ENCODE data around the gene CHD2.

The CHD2 gene

DNA sequence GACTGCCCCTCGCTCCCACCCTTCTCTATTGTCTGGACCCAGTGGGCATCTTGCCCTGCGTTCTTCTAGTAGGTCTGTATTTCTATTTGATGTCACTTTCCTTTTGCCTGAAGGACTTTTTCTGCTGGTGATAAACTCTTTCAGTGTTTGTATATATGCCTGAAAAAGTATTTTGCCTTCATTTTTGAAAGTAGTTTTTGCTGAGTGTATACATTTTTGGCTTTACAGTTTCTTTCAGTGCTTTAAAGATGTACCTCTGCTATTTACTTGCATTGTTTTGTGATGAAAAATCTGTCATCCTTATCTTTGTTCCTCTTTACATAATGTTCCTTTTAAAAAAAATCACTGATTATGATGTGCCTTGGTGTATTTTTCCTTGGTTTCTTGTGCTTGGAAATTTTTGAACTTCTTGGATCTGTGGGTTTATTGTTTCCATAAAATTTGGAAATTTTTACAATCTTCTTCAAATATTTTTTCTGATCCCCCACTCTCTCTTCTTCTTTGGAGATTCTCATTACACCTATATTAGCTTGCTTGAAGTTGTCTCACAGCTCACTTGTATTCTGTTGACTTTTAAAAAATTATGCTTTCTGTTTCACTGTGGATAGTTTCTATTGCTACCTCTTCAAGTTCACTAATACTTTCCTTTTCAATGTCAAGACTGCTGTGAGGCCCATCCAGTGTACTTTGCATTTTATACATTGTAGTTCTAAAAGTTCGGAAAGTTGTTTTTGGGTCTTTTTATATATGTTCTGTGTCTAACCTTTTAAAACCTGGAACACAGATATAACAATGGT is 121.0 kb downstream of the CHD2 start:
- no peak overlapping the region for H3K27ac Mint-ChIP-seq
- H3K27me3 Mint-ChIP-seq (ENCODE audit: low read depth): no peaks in the 10 kb centered on the region
- H3K4me1 Mint-ChIP-seq: no peaks in the 10 kb centered on the region
- H3K9me3 Mint-ChIP-seq: no peaks in the 10 kb centered on the region
- no peak overlapping the region for H3K4me3 Mint-ChIP-seq
- H3K36me3 Mint-ChIP-seq (ENCODE audit: low read depth): peaks cover 95% of the 10 kb centered on the region
- TF ChIP-seq, protein P1, sequence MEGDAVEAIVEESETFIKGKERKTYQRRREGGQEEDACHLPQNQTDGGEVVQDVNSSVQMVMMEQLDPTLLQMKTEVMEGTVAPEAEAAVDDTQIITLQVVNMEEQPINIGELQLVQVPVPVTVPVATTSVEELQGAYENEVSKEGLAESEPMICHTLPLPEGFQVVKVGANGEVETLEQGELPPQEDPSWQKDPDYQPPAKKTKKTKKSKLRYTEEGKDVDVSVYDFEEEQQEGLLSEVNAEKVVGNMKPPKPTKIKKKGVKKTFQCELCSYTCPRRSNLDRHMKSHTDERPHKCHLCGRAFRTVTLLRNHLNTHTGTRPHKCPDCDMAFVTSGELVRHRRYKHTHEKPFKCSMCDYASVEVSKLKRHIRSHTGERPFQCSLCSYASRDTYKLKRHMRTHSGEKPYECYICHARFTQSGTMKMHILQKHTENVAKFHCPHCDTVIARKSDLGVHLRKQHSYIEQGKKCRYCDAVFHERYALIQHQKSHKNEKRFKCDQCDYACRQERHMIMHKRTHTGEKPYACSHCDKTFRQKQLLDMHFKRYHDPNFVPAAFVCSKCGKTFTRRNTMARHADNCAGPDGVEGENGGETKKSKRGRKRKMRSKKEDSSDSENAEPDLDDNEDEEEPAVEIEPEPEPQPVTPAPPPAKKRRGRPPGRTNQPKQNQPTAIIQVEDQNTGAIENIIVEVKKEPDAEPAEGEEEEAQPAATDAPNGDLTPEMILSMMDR (IDR thresholded peaks at IDR 0.05; ENCODE audit: unreplicated experiment in 3 of 3): no peak

DNA sequence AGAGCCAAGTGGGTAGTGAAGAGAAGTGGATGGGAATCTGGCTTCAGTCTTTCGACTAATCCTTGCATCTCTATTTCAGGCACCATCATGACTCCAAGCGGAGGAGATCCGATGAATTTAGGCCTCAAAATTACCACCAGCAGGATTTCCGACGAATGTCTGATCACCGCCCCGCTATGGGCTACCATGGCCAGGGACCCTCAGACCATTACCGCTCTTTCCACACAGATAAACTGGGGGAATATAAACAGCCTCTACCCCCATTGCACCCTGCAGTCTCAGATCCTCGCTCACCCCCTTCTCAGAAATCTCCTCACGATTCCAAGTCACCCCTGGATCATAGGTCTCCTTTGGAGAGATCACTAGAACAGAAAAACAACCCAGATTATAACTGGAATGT is 124.2 kb downstream of the CHD2 start:
- no peak overlapping the region for H3K4me3 Mint-ChIP-seq
- H3K4me1 Mint-ChIP-seq: peaks cover 18% of the 10 kb centered on the region
- no peak overlapping the region for H3K27ac Mint-ChIP-seq
- no peaks in the 10 kb centered on the region for H3K27me3 Mint-ChIP-seq (ENCODE audit: low read depth)
- H3K9me3 Mint-ChIP-seq: no peaks in the 10 kb centered on the region
- TF ChIP-seq, protein P1 (IDR thresholded peaks at IDR 0.05; ENCODE audit: unreplicated experiment in 3 of 3): no peak
- peaks cover 85% of the 10 kb centered on the region for H3K36me3 Mint-ChIP-seq (ENCODE audit: low read depth)

- Mint-ChIP-seq H3K27me3 (ENCODE audit: low read depth) (no peaks in the 10 kb centered on the region), H3K4me3 (no peak overlapping the region), H3K9me3 (no peaks in the 10 kb centered on the region), H3K4me1 (peaks cover 25% of the 10 kb centered on the region), H3K36me3 (ENCODE audit: low read depth) (peaks cover 78% of the 10 kb centered on the region), H3K27ac (peak overlapping the region in 1 of 3 experiments; percentile 21)
- TF ChIP-seq, protein P1 (IDR thresholded peaks at IDR 0.05; ENCODE audit: unreplicated experiment in 3 of 3): no peak
These were observed 124.8 kb downstream of the CHD2 start for GRCh38 chr15:93024716-93025624.

- H3K4me1 Mint-ChIP-seq: peaks cover 32% of the 10 kb centered on the region
- TF ChIP-seq, protein P1 (IDR thresholded peaks at IDR 0.05; ENCODE audit: unreplicated experiment in 3 of 3): no peak
- no peak overlapping the region for H3K27ac Mint-ChIP-seq
- H3K27me3 Mint-ChIP-seq (ENCODE audit: low read depth): no peaks in the 10 kb centered on the region
- H3K36me3 Mint-ChIP-seq (ENCODE audit: low read depth): peaks cover 72% of the 10 kb centered on the region
- no peak overlapping the region for H3K4me3 Mint-ChIP-seq
- H3K9me3 Mint-ChIP-seq: no peaks in the 10 kb centered on the region
These were observed 125.5 kb downstream of the CHD2 start for GRCh38 chr15:93025625-93025982.

DNA sequence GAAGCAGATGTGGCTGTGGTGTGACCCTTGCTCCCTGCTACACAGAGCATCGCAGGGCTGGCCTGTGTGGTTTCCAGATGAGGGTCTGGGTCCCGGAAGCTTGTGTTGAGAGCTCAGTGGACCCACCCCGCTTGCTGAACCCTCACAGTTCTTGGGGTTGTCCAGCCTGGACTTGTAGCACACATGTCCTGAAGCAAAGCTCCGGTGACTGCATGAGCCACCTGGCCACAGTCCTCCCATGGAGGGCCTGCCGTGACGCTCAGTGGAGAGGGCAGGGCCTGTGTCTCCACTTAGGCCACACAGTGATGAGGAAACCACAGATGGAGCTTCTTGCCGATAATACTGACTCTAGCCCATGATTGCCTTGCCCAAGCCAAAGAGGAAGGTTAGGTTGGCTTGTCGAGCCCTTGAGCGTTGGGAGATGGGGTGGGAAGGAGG is 126.3 kb downstream of the CHD2 start:
- peaks cover 33% of the 10 kb centered on the region for H3K4me1 Mint-ChIP-seq
- H3K36me3 Mint-ChIP-seq (ENCODE audit: low read depth): peaks cover 64% of the 10 kb centered on the region
- no peaks in the 10 kb centered on the region for H3K9me3 Mint-ChIP-seq
- TF ChIP-seq, protein P1 (IDR thresholded peaks at IDR 0.05; ENCODE audit: unreplicated experiment in 3 of 3): no peak
- no peak overlapping the region for H3K4me3 Mint-ChIP-seq
- H3K27me3 Mint-ChIP-seq (ENCODE audit: low read depth): no peaks in the 10 kb centered on the region
- peak overlapping the region in 1 of 3 experiments; percentile 38 for H3K27ac Mint-ChIP-seq
